MM.1S (cell line): Measurements from ENCODE around the gene GCA.

ENCODE experiments used
- EZH2 ChIP-seq: fragments of 300-600 bp; sonication (generic); optimal IDR thresholded peaks from 2 replicates; pipeline ENCODE3; 2017; ENCODE audit warnings: low read depth, mild to moderate bottlenecking, antibody characterized with exemption, low read length, mixed read lengths
- TF ChIP-seq, protein P1 (sequence below): fragments of 300-600 bp; sonication (generic); IDR thresholded peaks from 2 replicates; pipeline ENCODE4 v1.5.1; 2016; ENCODE audit warnings: antibody characterized with exemption, low read length, mixed read lengths

DNA sequence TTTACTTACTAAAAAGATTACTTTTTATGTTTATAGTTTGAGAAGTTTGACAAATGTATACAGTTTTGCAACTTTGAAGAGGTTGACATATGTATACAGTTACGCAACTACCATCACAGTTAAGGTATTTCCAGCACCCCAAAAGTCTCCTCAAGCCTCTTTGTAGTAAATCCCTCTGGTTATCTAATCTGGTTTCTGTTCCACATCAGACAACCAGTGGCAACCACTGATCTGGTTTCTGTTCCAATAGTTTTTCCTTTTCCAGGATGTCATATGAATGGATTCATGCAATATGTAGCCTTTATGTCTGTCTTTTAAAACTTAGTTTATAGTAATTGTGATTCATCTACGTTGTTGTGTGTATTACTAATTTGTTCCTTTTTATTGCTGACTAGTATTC is 48.9 kb upstream of the GCA start:
- TF ChIP-seq, protein P1, sequence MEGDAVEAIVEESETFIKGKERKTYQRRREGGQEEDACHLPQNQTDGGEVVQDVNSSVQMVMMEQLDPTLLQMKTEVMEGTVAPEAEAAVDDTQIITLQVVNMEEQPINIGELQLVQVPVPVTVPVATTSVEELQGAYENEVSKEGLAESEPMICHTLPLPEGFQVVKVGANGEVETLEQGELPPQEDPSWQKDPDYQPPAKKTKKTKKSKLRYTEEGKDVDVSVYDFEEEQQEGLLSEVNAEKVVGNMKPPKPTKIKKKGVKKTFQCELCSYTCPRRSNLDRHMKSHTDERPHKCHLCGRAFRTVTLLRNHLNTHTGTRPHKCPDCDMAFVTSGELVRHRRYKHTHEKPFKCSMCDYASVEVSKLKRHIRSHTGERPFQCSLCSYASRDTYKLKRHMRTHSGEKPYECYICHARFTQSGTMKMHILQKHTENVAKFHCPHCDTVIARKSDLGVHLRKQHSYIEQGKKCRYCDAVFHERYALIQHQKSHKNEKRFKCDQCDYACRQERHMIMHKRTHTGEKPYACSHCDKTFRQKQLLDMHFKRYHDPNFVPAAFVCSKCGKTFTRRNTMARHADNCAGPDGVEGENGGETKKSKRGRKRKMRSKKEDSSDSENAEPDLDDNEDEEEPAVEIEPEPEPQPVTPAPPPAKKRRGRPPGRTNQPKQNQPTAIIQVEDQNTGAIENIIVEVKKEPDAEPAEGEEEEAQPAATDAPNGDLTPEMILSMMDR: no peak
- TF ChIP-seq EZH2: no peak
